Upper lobe of right lung (tissue), 1 donor: ENCODE data around the gene LRP10. TPM values are rescaled to one million over a fixed set of nuclear protein-coding genes. Genes with fewer than 3 reads are reported as not detected.
A peak's percentile ranks its signal among the peaks of the same experiment; 100 is the strongest.

Source experiments
- ATAC-seq: fragments of 200-7000 bp; cut with Tn5 transposase; one replicate; pipeline ENCODE4 v1.9.1; 2020; ENCODE audit warnings: mild to moderate bottlenecking, moderate library complexity
- DNase-seq: peaks from one replicate; pipeline ENCODE4 v3.0.0-alpha.2; 2020
- H3K27ac ChIP-seq: fragments of 200-600 bp; one replicate; pipeline ENCODE4 v1.8.0; 2022
- H3K27me3 ChIP-seq: fragments of 200-600 bp; one replicate; pipeline ENCODE4 v1.8.0; 2022; ENCODE audit warnings: mild to moderate bottlenecking
- H3K36me3 ChIP-seq: fragments of 200-600 bp; one replicate; pipeline ENCODE4 v1.8.0; 2022
- H3K4me1 ChIP-seq: fragments of 200-600 bp; one replicate; pipeline ENCODE4 v1.8.0; 2022
- H3K4me3 ChIP-seq: fragments of 200-600 bp; one replicate; pipeline ENCODE4 v1.8.0; 2022; ENCODE audit warnings: mild to moderate bottlenecking
- H3K9me3 ChIP-seq: fragments of 200-600 bp; one replicate; pipeline ENCODE4 v1.8.0; 2022
- CTCF ChIP-seq: fragments of 200-600 bp; IDR thresholded peaks from one replicate; pipeline ENCODE4 v1.8.0; 2022; ENCODE audit warnings: antibody characterized with exemption
- intact Hi-C: fragments of 100-400 bp; cut with DNase I; formaldehyde crosslinking; loops from one replicate; pipeline ENCODE4 v1.11.0; 2022
- total RNA-seq: library from RNA; stranded (reverse); fragmentation: NEBNext Ultra II Directional; extraction: Animal tissue kit (Norgen Biotek cat#: 25700); gene quantifications from one replicate; pipeline ENCODE4 v1.2.1, GENCODE V29; 2021
- donor health status: DM: no; HTN: yes; CAD: no; lungs with severe emphysema.

Gene LRP10
- total RNA-seq, 1 donor from 2014 or later, result 142 TPM

DNA sequence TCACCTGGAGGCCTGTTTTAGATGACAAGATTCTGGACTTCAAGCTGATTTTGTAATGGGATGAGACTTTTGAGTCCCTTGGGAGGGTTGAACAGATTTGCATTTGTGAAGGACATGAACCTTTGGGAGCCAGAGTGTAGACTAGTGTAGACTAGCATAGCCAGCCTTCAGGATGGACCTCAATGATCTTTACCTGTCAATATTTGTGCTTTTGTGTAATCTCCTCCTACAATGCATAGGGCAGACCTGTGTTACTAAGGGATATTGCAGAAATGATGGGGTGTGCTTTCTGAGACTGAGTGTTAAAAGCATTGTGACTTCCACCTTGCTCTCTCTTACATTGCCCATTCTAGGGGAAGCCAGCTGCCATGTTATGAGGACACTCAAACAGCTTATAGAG, 9.9 kb upstream of the LRP10 start:
- ATAC-seq, result no peak
- no peaks in the 10 kb centered on the region for H3K9me3 ChIP-seq
- H3K4me3 ChIP-seq, result no peak overlapping the region
- no peaks in the 10 kb centered on the region for H3K36me3 ChIP-seq
- no peaks in the 10 kb centered on the region for H3K4me1 ChIP-seq
- intact Hi-C loops, result no loop called here
- H3K27me3 ChIP-seq, result no peaks in the 10 kb centered on the region
- H3K27ac ChIP-seq, result no peak overlapping the region
- DNase-seq, result no peak
- TF ChIP-seq CTCF, result no peak

GRCh38 chr14:22864979-22865378, 6.6 kb upstream of the LRP10 start:
- Histone ChIP-seq H3K36me3 (no peaks in the 10 kb centered on the region), H3K9me3 (no peaks in the 10 kb centered on the region), H3K4me1 (no peaks in the 10 kb centered on the region), H3K27ac (no peak overlapping the region), H3K4me3 (no peak overlapping the region), H3K27me3 (no peaks in the 10 kb centered on the region)
- intact Hi-C loops, result no loop called here
- no peak for DNase-seq
- ATAC-seq, result no peak
- TF ChIP-seq CTCF, result no peak

- H3K4me1 ChIP-seq, result peaks cover 7% of the 10 kb centered on the region
- H3K4me3 ChIP-seq, result no peak overlapping the region
- intact Hi-C loops, result no loop called here
- TF ChIP-seq CTCF, result peak; percentile 16
- no peak overlapping the region for H3K27ac ChIP-seq
- H3K36me3 ChIP-seq, result no peaks in the 10 kb centered on the region
- no peaks in the 10 kb centered on the region for H3K9me3 ChIP-seq
- DNase-seq (no peak), ATAC-seq (peak; percentile 25)
- H3K27me3 ChIP-seq, result no peaks in the 10 kb centered on the region
Measured at GRCh38 chr14:22865424-22866405, 5.8 kb upstream of the LRP10 start.

- ATAC-seq, result no peak
Measured at GRCh38 chr14:22866874-22867273, 4.7 kb upstream of the LRP10 start.

DNA sequence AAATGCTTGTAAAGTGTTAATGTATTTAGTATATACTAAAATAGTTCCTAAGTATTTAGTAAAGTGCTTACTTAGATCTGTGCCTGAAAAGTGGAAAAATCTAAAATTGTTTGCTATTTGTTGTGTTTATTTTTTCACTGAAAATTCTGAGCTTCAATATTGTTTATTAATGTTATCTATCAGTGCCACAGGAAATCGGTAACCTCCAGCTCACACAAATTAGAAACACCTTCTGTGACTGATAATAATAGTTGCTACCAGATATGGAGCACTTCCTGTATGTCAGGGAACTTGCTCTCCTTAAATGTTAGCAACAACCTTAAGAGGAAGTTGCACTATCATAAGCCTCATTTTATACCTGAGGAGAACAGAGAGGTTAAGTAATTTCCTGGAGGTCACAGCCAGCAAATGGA, 723 bp upstream of the LRP10 start:
- intact Hi-C loops, result no loop called here
- Histone ChIP-seq H3K27me3 (no peaks in the 10 kb centered on the region), H3K36me3 (peaks cover 29% of the 10 kb centered on the region), H3K27ac (peak overlapping the region; percentile 98), H3K9me3 (no peaks in the 10 kb centered on the region), H3K4me1 (peaks cover 25% of the 10 kb centered on the region), H3K4me3 (peak overlapping the region; percentile 94)
- no peak for DNase-seq
- no peak for ATAC-seq
- no peak for TF ChIP-seq CTCF

More at GRCh38 chr14:22866874-22867273, 4.7 kb upstream of the LRP10 start:
- Histone ChIP-seq H3K4me1 (peaks cover 10% of the 10 kb centered on the region), H3K36me3 (no peaks in the 10 kb centered on the region), H3K9me3 (no peaks in the 10 kb centered on the region), H3K27ac (no peak overlapping the region), H3K27me3 (no peaks in the 10 kb centered on the region), H3K4me3 (no peak overlapping the region)
- no peak for TF ChIP-seq CTCF
- intact Hi-C loops, result no loop called here
- DNase-seq, result no peak
